ENCODE results near the gene AP1G2. TPM values are rescaled to one million over a fixed set of nuclear protein-coding genes. Genes with fewer than 3 reads are reported as not detected.

The AP1G2 gene
- total and polyA plus RNA-seq, 4 donors, result 12.4 to 26.6 (median 17.3) TPM

- no peak for TF ChIP-seq CTCF (IDR thresholded peaks at IDR 0.05; ENCODE audit: low read depth, low read length, missing input control)
Observed at GRCh38 chr14:23564876-23565275, 2.7 kb downstream of the AP1G2 start (continued).

- 95% methylated on average over 13 of the region's 13 CpGs for whole genome bisulfite sequencing
- H3K27ac ChIP-seq (ENCODE audit: low read depth in 1 of 2, low read length in 2 of 2), result peak overlapping the region in 1 of 2 donors; percentile 5
Observed at GRCh38 chr14:23564181-23564812, 3.3 kb downstream of the AP1G2 start.

More at GRCh38 chr14:23564181-23564812, 3.3 kb downstream of the AP1G2 start:
- TF ChIP-seq HNF4G (IDR thresholded peaks at IDR 0.05) (no peak), ATF3 (IDR thresholded peaks at IDR 0.05) (no peak), SP1 (IDR thresholded peaks at IDR 0.05) (no peak), EGR1 (IDR thresholded peaks at IDR 0.05; ENCODE audit: low read depth in 2 of 2) (no peak), TAF1 (conservative IDR thresholded peaks at IDR 0.05) (no peak), ZBTB33 (IDR thresholded peaks at IDR 0.05) (no peak), FOXA2 (IDR thresholded peaks at IDR 0.05) (no peak), REST (IDR thresholded peaks at IDR 0.05) (no peak), MAX (IDR thresholded peaks at IDR 0.05) (no peak), JUND (IDR thresholded peaks at IDR 0.05) (no peak), RXRA (IDR thresholded peaks at IDR 0.05) (no peak), NR2F2 (IDR thresholded peaks at IDR 0.05) (no peak), YY1 (IDR thresholded peaks at IDR 0.05) (no peak), HNF4A (conservative IDR thresholded peaks at IDR 0.05) (no peak), GABPA (IDR thresholded peaks at IDR 0.05 in 1 of 2, conservative IDR thresholded peaks at IDR 0.05 in 1 of 2) (no peak), RAD21 (IDR thresholded peaks at IDR 0.05) (no peak), CTCF (IDR thresholded peaks at IDR 0.05; ENCODE audit: low read depth, low read length, missing input control) (no peak), FOXA1 (IDR thresholded peaks at IDR 0.05) (no peak)
- DNase-seq (ENCODE audit: low spot score), result no peak
- Histone ChIP-seq H3K27me3 (ENCODE audit: control insufficient read depth in 4 of 4, insufficient read depth in 4 of 4, low read length in 3 of 4) (no peaks in the 10 kb centered on the region), H3K9ac (ENCODE audit: low read depth in 1 of 2, low read length in 2 of 2) (no peak overlapping the region), H3K4me3 (ENCODE audit: low read depth in 1 of 3, low read length in 3 of 3) (no peak overlapping the region), H3K4me1 (ENCODE audit: control insufficient read depth in 4 of 4, insufficient read depth in 4 of 4, low read length in 3 of 4) (peaks cover 0 to 30% (median 19%) of the 10 kb centered on the region in 4 donors), H3K9me3 (ENCODE audit: control insufficient read depth in 4 of 4, low read length in 3 of 4) (no peaks in the 10 kb centered on the region), H3K36me3 (ENCODE audit: control insufficient read depth in 4 of 4, insufficient read depth in 3 of 4, low read depth in 1 of 4, low read length in 3 of 4) (peaks cover 1 to 16% (median 6%) of the 10 kb centered on the region in 4 donors)
